GM23338 (cell line): ENCODE data around the gene COX10. TPM values are rescaled to one million over a fixed set of nuclear protein-coding genes. Genes with fewer than 3 reads are reported as not detected.

Experiments used
- ATAC-seq: fragments of 200-7000 bp; cut with Tn5 transposase; 3 replicates; pipeline ENCODE4 v1.9.1; 2020
- DNase-seq: peaks from one replicate; pipeline ENCODE4 v3.0.0-alpha.2; 2015; ENCODE audit warnings: low spot score
- H2AFZ ChIP-seq: fragments of 200-600 bp; sonication (generic); 2 replicates; pipeline ENCODE4 v1.8.0; 2016; ENCODE audit warnings: antibody characterized with exemption, mild to moderate bottlenecking, moderate library complexity
- H3F3A ChIP-seq: fragments of 200-600 bp; sonication (generic); replicated peaks from 2 replicates; pipeline ENCODE4 v1.8.0; 2017; ENCODE audit warnings: antibody characterized with exemption, mixed run types, low read depth
- H3K27ac ChIP-seq: fragments of 200-600 bp; sonication (generic); 2 replicates; pipeline ENCODE4 v1.6.1; 2016; ENCODE audit warnings: low read depth
- H3K27me3 ChIP-seq: fragments of 200-600 bp; sonication (generic); 2 replicates; pipeline ENCODE4 v1.8.0; 2016; ENCODE audit warnings: mild to moderate bottlenecking, mixed run types, moderate library complexity; ENCODE audit not compliant: insufficient read depth
- H3K36me3 ChIP-seq: fragments of 200-600 bp; sonication (generic); 2 replicates; pipeline ENCODE4 v1.8.0; 2016; ENCODE audit warnings: mild to moderate bottlenecking; ENCODE audit not compliant: insufficient read depth
- H3K4me1 ChIP-seq: fragments of 200-600 bp; sonication (generic); 2 replicates; pipeline ENCODE4 v1.8.0; 2016; ENCODE audit warnings: mild to moderate bottlenecking, moderate library complexity; ENCODE audit not compliant: insufficient read depth
- H3K4me2 ChIP-seq: fragments of 200-600 bp; sonication (generic); 2 replicates; pipeline ENCODE4 v1.7.1; 2017; ENCODE audit warnings: mixed run types
- H3K4me3 ChIP-seq: fragments of 200-600 bp; sonication (generic); 2 replicates; pipeline ENCODE4 v1.6.1; 2016; ENCODE audit warnings: mixed run types
- H3K79me2 ChIP-seq: fragments of 200-600 bp; sonication (generic); replicated peaks from 2 replicates; pipeline ENCODE4 v1.8.0; 2017; ENCODE audit warnings: mild to moderate bottlenecking; ENCODE audit not compliant: insufficient read depth
- H3K9me2 ChIP-seq: fragments of 200-600 bp; sonication (generic); 2 replicates; pipeline ENCODE4 v1.8.0; 2017; ENCODE audit not compliant: insufficient read depth
- H4K20me1 ChIP-seq: fragments of 200-600 bp; sonication (generic); replicated peaks from 2 replicates; pipeline ENCODE4 v1.8.0; 2017; ENCODE audit warnings: mild to moderate bottlenecking; ENCODE audit not compliant: insufficient read depth
- H3K27ac Mint-ChIP-seq: 2 replicates; pipeline ENCODE4 v1.8.0; 2020; ENCODE audit warnings: inconsistent platforms, mild to moderate bottlenecking, moderate library complexity, mixed read lengths
- H3K27me3 Mint-ChIP-seq: 3 replicates; pipeline ENCODE4 v1.8.0; 2022; ENCODE audit warnings: low read depth, mild to moderate bottlenecking, moderate library complexity, mixed read lengths, inconsistent platforms; ENCODE audit not compliant: insufficient read depth, poor library complexity
- H3K36me3 Mint-ChIP-seq: 3 replicates; pipeline ENCODE4 v1.8.0; 2021; ENCODE audit warnings: low read depth, mild to moderate bottlenecking, inconsistent platforms, moderate library complexity, mixed read lengths
- H3K4me1 Mint-ChIP-seq: 3 replicates; pipeline ENCODE4 v1.8.0; 2020; ENCODE audit warnings: mild to moderate bottlenecking, inconsistent platforms, mixed read lengths
- H3K4me3 Mint-ChIP-seq: 3 replicates; pipeline ENCODE4 v1.8.0; 2021; ENCODE audit warnings: moderate library complexity, mild to moderate bottlenecking, inconsistent platforms, mixed read lengths
- H3K9me3 Mint-ChIP-seq: 3 replicates; pipeline ENCODE4 v1.8.0; 2020; ENCODE audit warnings: moderate library complexity, mild to moderate bottlenecking, inconsistent platforms, mixed read lengths
- CREB1 ChIP-seq: fragments of 250-450 bp; sonication (Bioruptor Pico); IDR thresholded peaks from 2 replicates; pipeline ENCODE4 v1.5.0; 2020; ENCODE audit warnings: low read depth, mild to moderate bottlenecking, moderate library complexity
- EZH2 ChIP-seq: fragments of 200-600 bp; sonication (generic); IDR thresholded peaks from one replicate; pipeline ENCODE4 v1.8.0; 2017; ENCODE audit warnings: antibody characterized with exemption, mild to moderate bottlenecking, low read depth; ENCODE audit not compliant: unreplicated experiment
- EZH2phosphoT487 ChIP-seq: fragments of 200-600 bp; sonication (generic); IDR thresholded peaks from one replicate; pipeline ENCODE4 v1.8.1; 2018; ENCODE audit warnings: antibody characterized with exemption; ENCODE audit not compliant: unreplicated experiment
- JUNB ChIP-seq: IDR thresholded peaks from one replicate; pipeline ENCODE4 v1.6.1; 2016; ENCODE audit warnings: antibody characterized with exemption; ENCODE audit not compliant: unreplicated experiment
- NANOG ChIP-seq: IDR thresholded peaks from 2 replicates; pipeline ENCODE4 v1.6.1; 2016; ENCODE audit warnings: antibody characterized with exemption, borderline replicate concordance
- POLR2AphosphoS5 ChIP-seq: IDR thresholded peaks from 2 replicates; pipeline ENCODE4 v1.6.1; 2016; ENCODE audit warnings: antibody characterized with exemption, low read depth
- STAT1 ChIP-seq: IDR thresholded peaks from one replicate; pipeline ENCODE4 v1.6.1; 2016; ENCODE audit warnings: antibody characterized with exemption; ENCODE audit not compliant: unreplicated experiment
- ZNF331 ChIP-seq: fragments of 250-450 bp; sonication (Bioruptor Pico); IDR thresholded peaks from 2 replicates; pipeline ENCODE4 v1.5.0; 2020; ENCODE audit warnings: low read depth, mild to moderate bottlenecking, moderate library complexity
- polyA plus RNA-seq: library from polyadenylated mRNA; unstranded; fragments of >200 nt; fragmentation: Nextera tagmentation; extraction: Ambion mirVana; gene quantifications from 2 replicates; pipeline ENCODE4 v1.2.1, GENCODE V29; 2016
- total RNA-seq: library from RNA; depleted of rRNA; stranded (reverse); fragments of >200 nt; shearing (Covaris generic); gene quantifications from 2 replicates; pipeline ENCODE4 v1.2.3, GENCODE V29; 2014
- TF ChIP-seq, protein P1 (sequence below), 2 experiments: fragments of 200-600 bp in 1 of 2; sonication (generic) in 1 of 2; conservative IDR thresholded peaks; 2 replicates each; pipeline versions ENCODE4 v1.5.1 to v1.6.1; 2016 to 2017; ENCODE audit warnings: antibody characterized with exemption in 2 of 2, low read depth in 2 of 2, mild to moderate bottlenecking in 2 of 2, moderate library complexity in 1 of 2
- TF ChIP-seq, protein P2 (sequence below): IDR thresholded peaks from 2 replicates; pipeline ENCODE4 v1.6.1; 2016; ENCODE audit warnings: antibody characterized with exemption
- TF ChIP-seq, protein P3 (sequence below): IDR thresholded peaks from one replicate; pipeline ENCODE4 v1.6.1; 2018; ENCODE audit warnings: antibody characterized with exemption; ENCODE audit not compliant: unreplicated experiment

The COX10 gene
- total and polyA plus RNA-seq, 2 experiments from 2014 or later: 25.7 to 46.6 TPM

DNA sequence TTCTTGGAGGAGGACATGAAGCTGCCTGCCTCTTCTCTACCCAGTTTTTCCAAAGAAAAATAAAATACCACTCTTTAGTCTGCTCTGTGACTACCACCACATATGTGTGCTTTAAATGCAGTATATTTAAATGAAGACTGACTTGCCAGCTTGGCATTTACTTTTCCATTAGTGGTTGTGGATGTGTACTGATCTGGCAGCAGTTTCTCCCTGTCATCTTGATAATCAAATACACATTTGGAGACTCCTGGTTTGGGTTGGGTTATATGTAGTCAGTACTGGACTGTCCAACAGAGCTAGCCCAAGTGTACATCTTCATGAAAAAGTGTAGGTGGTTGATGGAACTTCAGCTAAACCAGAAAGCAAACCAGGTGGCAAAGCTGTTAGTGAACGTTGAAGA, 19.9 kb downstream of the COX10 start:
- no peaks in the 10 kb centered on the region for H3F3A ChIP-seq
- H3K4me1 ChIP-seq: peaks cover 4% of the 10 kb centered on the region; the same call in 1 of the 2 replicates
- peaks cover 7% of the 10 kb centered on the region; the same call in 1 of the 2 replicates for H4K20me1 ChIP-seq
- no peak for TF ChIP-seq EZH2phosphoT487
- H3K27ac ChIP-seq: no peak overlapping the region
- no peaks in the 10 kb centered on the region for H3K36me3 Mint-ChIP-seq
- no peak overlapping the region for H3K27ac Mint-ChIP-seq
- H3K4me3 ChIP-seq: no peak overlapping the region
- peaks cover 74% of the 10 kb centered on the region for H3K79me2 ChIP-seq
- H3K4me3 Mint-ChIP-seq: no peak overlapping the region
- no peak overlapping the region for H2AFZ ChIP-seq
- DNase-seq (no peak), ATAC-seq (no peak)
- no peaks in the 10 kb centered on the region for H3K9me2 ChIP-seq
- no peaks in the 10 kb centered on the region for H3K27me3 ChIP-seq
- no peaks in the 10 kb centered on the region for H3K27me3 Mint-ChIP-seq
- no peaks in the 10 kb centered on the region for H3K36me3 ChIP-seq
- peaks cover 24% of the 10 kb centered on the region for H3K4me1 Mint-ChIP-seq
- no peak overlapping the region for H3K4me2 ChIP-seq
- no peaks in the 10 kb centered on the region for H3K9me3 Mint-ChIP-seq

DNA sequence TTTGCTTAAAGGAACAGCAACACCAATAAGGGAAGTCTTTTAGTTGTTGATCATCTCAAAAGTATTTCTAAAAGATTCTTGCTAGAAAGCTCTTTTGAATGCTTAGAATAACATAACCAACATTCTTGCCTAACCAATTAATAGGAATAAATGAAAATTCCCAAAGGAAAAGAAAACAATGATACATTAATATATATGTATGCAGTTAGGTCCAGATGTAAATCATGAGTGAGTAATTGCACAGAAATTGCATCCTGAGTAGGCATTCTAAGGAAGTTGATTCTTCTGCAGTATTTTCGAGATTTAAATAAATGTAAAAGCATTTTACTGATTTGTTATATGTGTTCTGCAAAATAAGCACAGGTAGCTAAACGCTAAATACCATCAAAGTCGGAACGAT, 22.1 kb downstream of the COX10 start:
- TF ChIP-seq, protein P1, sequence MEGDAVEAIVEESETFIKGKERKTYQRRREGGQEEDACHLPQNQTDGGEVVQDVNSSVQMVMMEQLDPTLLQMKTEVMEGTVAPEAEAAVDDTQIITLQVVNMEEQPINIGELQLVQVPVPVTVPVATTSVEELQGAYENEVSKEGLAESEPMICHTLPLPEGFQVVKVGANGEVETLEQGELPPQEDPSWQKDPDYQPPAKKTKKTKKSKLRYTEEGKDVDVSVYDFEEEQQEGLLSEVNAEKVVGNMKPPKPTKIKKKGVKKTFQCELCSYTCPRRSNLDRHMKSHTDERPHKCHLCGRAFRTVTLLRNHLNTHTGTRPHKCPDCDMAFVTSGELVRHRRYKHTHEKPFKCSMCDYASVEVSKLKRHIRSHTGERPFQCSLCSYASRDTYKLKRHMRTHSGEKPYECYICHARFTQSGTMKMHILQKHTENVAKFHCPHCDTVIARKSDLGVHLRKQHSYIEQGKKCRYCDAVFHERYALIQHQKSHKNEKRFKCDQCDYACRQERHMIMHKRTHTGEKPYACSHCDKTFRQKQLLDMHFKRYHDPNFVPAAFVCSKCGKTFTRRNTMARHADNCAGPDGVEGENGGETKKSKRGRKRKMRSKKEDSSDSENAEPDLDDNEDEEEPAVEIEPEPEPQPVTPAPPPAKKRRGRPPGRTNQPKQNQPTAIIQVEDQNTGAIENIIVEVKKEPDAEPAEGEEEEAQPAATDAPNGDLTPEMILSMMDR (conservative IDR thresholded peaks at IDR 0.05; ENCODE audit: low read depth in 2 of 2): no peak
- no peak for TF ChIP-seq POLR2AphosphoS5
- Histone ChIP-seq H3K79me2 (peaks cover 71% of the 10 kb centered on the region), H3K36me3 (no peaks in the 10 kb centered on the region), H3K4me2 (no peak overlapping the region), H2AFZ (no peak overlapping the region), H3K27me3 (no peaks in the 10 kb centered on the region), H3K9me2 (no peaks in the 10 kb centered on the region), H3K27ac (no peak overlapping the region), H3K4me1 (peaks cover 9% of the 10 kb centered on the region; the same call in 1 of the 2 replicates), H3F3A (no peaks in the 10 kb centered on the region), H4K20me1 (peaks cover 6% of the 10 kb centered on the region; the same call in 1 of the 2 replicates), H3K4me3 (no peak overlapping the region)
- no peaks in the 10 kb centered on the region for H3K36me3 Mint-ChIP-seq
- no peak overlapping the region for H3K27ac Mint-ChIP-seq
- H3K4me3 Mint-ChIP-seq: no peak overlapping the region
- H3K4me1 Mint-ChIP-seq: peaks cover 28% of the 10 kb centered on the region
- H3K9me3 Mint-ChIP-seq: no peaks in the 10 kb centered on the region
- no peaks in the 10 kb centered on the region for H3K27me3 Mint-ChIP-seq
- ATAC-seq (no peak), DNase-seq (no peak)

DNA sequence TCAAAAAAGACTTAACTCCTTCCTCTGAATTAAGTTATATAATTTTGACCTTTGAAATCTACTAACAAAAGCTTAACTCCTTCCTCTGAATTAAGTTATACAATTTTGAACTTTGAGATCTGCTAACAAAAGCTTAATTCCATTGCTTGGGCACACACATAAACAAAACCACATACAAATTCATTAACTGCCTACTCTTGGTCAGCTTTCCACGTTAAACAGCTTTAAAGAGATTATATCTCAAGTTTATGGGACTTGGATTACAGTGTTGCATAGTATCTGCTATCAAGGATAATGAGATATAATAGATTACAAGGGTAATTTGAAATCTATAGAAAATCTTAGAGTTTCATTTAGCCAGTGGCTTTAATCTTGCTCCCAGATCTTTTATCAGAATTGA, 23.5 kb downstream of the COX10 start:
- no peak overlapping the region for H3K4me3 Mint-ChIP-seq
- Histone ChIP-seq H3K4me3 (no peak overlapping the region), H3K9me2 (no peaks in the 10 kb centered on the region), H3K4me1 (peaks cover 9% of the 10 kb centered on the region; the same call in 1 of the 2 replicates), H3K27ac (no peak overlapping the region), H3F3A (no peaks in the 10 kb centered on the region), H3K79me2 (peaks cover 68% of the 10 kb centered on the region), H4K20me1 (peaks cover 3% of the 10 kb centered on the region; the same call in 1 of the 2 replicates), H3K27me3 (no peaks in the 10 kb centered on the region), H2AFZ (no peak overlapping the region), H3K4me2 (no peak overlapping the region), H3K36me3 (no peaks in the 10 kb centered on the region)
- H3K9me3 Mint-ChIP-seq: no peaks in the 10 kb centered on the region
- ATAC-seq: no peak
- no peak overlapping the region for H3K27ac Mint-ChIP-seq
- no peaks in the 10 kb centered on the region for H3K36me3 Mint-ChIP-seq
- no peaks in the 10 kb centered on the region for H3K27me3 Mint-ChIP-seq
- H3K4me1 Mint-ChIP-seq: peaks cover 26% of the 10 kb centered on the region
- no peak for DNase-seq
- TF ChIP-seq EZH2phosphoT487 (no peak), ZNF331 (CRISPR knock-in tag) (no peak), STAT1 (no peak), CREB1 (CRISPR knock-in tag) (no peak), POLR2AphosphoS5 (no peak), EZH2 (no peak), JUNB (no peak), NANOG (no peak)
- TF ChIP-seq, protein P1 (conservative IDR thresholded peaks at IDR 0.05; ENCODE audit: low read depth in 2 of 2): no peak
- TF ChIP-seq, protein P2, sequence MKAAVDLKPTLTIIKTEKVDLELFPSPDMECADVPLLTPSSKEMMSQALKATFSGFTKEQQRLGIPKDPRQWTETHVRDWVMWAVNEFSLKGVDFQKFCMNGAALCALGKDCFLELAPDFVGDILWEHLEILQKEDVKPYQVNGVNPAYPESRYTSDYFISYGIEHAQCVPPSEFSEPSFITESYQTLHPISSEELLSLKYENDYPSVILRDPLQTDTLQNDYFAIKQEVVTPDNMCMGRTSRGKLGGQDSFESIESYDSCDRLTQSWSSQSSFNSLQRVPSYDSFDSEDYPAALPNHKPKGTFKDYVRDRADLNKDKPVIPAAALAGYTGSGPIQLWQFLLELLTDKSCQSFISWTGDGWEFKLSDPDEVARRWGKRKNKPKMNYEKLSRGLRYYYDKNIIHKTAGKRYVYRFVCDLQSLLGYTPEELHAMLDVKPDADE: no peak
- TF ChIP-seq, protein P3, sequence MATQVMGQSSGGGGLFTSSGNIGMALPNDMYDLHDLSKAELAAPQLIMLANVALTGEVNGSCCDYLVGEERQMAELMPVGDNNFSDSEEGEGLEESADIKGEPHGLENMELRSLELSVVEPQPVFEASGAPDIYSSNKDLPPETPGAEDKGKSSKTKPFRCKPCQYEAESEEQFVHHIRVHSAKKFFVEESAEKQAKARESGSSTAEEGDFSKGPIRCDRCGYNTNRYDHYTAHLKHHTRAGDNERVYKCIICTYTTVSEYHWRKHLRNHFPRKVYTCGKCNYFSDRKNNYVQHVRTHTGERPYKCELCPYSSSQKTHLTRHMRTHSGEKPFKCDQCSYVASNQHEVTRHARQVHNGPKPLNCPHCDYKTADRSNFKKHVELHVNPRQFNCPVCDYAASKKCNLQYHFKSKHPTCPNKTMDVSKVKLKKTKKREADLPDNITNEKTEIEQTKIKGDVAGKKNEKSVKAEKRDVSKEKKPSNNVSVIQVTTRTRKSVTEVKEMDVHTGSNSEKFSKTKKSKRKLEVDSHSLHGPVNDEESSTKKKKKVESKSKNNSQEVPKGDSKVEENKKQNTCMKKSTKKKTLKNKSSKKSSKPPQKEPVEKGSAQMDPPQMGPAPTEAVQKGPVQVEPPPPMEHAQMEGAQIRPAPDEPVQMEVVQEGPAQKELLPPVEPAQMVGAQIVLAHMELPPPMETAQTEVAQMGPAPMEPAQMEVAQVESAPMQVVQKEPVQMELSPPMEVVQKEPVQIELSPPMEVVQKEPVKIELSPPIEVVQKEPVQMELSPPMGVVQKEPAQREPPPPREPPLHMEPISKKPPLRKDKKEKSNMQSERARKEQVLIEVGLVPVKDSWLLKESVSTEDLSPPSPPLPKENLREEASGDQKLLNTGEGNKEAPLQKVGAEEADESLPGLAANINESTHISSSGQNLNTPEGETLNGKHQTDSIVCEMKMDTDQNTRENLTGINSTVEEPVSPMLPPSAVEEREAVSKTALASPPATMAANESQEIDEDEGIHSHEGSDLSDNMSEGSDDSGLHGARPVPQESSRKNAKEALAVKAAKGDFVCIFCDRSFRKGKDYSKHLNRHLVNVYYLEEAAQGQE: no peak
